GM10266 (cell line): ENCODE data around the gene NVL.
"Not testable (repeated sequence)": the region's sequence is repeated elsewhere in the genome, so short reads cannot be mapped to it uniquely, and the experiment has no call there.

ENCODE experiments used
- DNase-seq: peaks from one replicate; pipeline ENCODE4 v3.0.0; 2012; ENCODE audit errors: extremely low spot score
- TF ChIP-seq, protein P1 (sequence below): IDR thresholded peaks from 2 replicates; pipeline ENCODE4 v1.5.1; 2012; ENCODE audit warnings: mild to moderate bottlenecking, low read depth; ENCODE audit not compliant: control insufficient read depth, insufficient read depth; ENCODE audit errors: missing control alignments

NVL gene

DNA sequence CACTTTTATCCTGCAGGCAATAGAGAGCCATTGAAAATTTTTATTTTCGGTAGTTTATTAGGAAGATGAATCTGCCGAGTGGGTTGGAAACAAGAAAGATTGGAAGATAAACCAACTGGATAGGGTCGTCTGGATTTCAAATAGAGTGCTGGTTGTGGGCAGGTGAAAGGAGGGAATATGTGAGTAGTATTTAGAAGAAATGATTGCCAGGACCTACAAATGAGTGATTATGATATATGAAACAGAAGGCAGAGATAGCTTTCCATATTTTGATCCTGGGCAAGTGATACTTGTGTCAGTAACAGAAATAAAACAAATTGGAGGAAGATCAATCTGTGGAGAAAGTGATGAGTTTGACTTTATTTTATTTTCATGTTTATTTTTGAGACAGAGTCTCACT lies 29.2 kb upstream of the NVL start:
- TF ChIP-seq, protein P1, sequence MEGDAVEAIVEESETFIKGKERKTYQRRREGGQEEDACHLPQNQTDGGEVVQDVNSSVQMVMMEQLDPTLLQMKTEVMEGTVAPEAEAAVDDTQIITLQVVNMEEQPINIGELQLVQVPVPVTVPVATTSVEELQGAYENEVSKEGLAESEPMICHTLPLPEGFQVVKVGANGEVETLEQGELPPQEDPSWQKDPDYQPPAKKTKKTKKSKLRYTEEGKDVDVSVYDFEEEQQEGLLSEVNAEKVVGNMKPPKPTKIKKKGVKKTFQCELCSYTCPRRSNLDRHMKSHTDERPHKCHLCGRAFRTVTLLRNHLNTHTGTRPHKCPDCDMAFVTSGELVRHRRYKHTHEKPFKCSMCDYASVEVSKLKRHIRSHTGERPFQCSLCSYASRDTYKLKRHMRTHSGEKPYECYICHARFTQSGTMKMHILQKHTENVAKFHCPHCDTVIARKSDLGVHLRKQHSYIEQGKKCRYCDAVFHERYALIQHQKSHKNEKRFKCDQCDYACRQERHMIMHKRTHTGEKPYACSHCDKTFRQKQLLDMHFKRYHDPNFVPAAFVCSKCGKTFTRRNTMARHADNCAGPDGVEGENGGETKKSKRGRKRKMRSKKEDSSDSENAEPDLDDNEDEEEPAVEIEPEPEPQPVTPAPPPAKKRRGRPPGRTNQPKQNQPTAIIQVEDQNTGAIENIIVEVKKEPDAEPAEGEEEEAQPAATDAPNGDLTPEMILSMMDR: no peak
- DNase-seq: no peak

DNA sequence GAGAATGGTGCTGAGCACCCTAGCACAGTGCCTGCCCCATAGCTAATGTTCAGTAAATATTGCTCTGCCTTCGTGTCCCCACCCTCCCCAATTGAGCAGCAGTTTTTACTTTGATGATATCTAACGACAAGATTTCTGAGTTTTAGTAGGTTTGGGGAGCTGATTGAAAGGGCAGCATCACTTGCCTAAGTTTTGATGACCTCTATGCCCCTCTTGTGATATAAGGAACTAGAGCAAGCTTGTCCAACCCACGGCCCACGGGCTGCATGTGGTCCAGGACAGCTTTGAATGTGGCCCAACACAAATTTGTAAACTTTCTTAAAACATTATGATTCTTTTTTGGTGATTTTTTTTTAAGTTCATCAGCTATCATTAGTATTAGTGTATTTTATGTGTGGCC lies 28.3 kb upstream of the NVL start:
- no peak for DNase-seq
- TF ChIP-seq, protein P1: no peak

DNA sequence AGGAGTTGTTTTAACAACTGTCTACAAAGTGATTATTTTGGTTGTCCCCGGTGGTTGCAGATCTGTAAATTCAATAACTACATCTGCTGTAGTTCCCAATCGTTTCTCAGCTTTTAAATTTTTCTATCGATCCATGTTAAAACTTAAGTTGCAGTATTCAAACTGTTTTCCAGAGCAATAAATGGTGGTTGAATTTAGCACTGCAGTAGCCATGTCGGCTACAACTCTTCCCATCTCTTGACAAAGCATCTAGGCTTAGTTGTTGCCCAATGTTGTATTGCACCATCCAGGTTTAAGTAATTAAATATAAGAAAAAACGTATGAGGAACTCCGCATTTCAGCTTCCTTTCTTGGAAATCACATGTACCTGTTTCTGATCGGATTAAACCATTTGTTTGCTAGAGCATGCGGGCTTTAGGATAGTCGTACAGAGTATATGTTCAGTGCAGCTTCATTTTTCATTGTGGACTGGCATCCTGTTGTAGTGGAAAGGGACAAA lies 27.7 kb upstream of the NVL start:
- no peak for DNase-seq
- TF ChIP-seq, protein P1: no peak

DNA sequence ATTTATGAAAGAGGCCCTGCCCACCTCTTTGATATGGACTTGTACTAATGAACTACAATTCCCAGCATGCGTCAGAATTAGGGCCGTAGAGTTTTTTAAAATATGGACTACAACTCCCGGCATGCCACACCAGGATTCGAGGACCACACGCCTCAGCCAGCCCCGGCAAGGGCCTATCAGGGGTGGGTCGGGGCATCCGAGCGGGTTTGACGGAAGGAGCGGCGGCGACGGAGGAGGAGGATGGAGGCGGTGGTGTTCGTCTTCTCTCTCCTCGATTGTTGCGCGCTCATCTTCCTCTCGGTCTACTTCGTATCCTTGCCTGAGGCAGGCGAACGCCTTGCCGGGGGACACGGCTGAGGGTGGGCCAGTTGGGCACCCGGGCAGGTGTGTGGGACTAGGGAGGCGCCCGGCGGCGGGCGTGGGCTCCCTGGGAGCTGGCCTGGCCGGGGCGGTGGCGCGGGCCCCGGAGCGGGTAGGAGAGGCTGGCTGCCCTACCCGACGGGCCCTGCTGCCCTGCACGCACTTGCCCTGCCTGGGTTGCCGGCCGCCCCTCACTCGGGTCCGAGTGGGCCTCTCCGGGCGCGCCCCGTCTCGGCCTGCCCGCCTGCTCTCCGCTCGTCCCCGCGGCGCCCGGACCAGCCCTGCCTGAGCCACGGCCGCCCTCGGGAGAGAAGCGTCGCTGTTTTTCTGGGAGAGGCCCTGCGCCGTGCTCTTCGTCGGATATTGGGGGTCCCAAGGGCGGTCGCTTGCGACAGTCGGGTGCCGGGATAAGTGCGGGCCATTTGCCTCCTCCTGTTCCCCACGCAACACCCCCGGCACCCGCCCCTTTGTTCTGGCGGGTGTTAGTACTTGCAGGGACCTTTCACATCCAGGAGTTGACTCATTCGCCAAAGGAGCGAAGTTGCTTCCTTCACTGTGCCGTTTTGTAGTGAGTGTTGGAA lies 27.0 kb upstream of the NVL start, which contains the start of gene CNIH4:
TSS of gene CNIH4 (plus strand) at position 195 of the 941 bp plus-strand sequence. CDS start at position 241, 46 bp downstream.
- TF ChIP-seq, protein P1: no peak

DNA sequence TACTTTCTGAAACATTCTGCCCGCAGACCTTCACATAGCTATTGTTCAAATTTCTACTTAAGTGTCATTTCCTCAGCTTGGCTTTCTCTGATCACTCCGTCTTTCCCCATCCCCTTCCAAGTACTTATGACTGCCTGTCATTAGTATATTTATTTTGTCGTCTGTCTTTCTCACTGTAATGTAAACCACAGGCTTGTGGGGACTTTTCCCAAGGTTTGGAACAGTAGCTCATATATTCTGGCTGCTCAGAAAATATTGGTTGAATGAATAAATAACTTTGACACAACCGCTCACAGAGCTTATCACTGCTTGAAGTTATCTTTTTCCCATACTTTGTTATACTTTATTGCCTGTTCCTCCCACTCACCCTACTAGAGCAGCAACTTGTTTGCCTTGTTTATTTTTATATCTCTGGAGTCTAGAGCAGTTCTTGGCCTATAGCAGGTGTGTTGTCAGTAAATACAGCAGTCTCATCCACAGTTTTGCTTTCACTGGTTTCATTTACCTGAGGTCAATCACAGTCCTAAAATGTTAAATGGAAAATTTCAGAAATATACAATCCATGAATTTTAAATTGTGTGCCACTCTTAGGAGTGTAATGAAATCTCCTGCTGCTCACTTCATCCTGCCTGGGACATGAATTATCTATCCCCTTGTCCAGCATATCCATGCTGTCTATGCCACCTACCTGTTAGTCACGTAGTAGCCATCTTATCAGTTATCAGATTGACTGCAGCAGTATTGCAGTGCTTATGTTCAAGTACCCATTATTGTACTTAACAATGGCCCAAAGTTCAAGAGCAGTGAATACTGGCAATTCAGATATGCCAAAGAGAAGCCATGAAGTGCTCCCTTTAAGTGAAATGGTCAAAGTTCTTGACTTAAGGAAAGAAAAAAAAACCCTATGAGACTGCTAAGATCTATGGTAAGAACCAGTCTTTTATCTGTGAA lies 24.3 kb upstream of the NVL start:
- TF ChIP-seq, protein P1: no peak
- no peak for DNase-seq

More for the DNA sequence above, 27.0 kb upstream of the NVL start, which contains the start of gene CNIH4:
- peak; percentile 97 for DNase-seq

DNA sequence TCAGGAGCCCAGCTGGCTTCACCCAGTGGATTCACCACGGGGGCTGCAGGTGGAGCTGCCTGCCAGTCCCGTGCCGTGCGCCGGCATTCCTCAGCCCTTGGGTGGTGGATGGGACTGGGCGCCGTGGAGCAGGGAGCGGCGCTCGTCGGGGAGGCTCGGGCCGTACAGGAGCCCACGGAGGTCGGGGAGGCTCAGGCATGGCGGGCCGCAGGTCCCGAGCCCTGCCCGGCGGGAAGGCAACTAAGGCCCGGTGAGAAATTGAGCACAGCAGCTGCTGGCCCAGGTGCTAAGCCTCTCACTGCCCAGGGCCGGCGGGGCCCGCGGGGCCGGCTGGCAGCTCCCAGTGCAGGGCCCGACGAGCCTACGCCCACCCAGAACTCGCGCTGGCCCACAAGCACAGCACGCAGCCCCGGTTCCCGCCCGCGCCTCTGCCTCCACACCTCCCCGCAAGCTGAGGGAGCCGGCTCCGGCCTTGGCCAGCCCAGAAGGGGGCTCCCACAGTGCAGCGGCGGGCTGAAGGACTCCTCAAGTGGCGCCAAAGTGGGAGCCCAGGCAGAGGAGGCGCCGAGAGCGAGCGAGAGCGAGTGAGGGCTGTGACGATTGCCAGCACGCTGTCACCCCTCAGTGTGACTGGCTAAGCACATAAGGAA lies 22.6 kb upstream of the NVL start:
- not testable (repeated sequence) for DNase-seq

DNA sequence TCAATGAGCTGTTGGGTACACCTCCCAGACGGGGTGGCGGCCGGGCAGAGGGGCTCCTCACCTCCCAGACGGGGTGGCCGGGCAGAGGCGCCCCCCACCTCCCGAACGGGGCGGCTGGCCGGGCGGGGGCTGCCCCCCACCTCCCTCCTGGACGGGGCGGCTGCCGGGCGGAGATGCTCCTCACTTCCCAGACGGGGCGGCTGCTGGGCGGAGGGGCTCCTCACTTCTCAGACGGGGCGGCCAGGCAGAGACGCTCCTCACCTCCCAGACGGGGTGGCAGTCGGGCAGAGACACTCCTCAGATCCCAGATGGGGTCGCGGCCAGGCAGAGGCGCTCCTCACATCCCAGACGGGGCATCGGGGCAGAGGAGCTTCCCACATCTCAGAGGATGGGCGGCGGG lies 19.7 kb upstream of the NVL start:
- DNase-seq: not testable (repeated sequence)

DNA sequence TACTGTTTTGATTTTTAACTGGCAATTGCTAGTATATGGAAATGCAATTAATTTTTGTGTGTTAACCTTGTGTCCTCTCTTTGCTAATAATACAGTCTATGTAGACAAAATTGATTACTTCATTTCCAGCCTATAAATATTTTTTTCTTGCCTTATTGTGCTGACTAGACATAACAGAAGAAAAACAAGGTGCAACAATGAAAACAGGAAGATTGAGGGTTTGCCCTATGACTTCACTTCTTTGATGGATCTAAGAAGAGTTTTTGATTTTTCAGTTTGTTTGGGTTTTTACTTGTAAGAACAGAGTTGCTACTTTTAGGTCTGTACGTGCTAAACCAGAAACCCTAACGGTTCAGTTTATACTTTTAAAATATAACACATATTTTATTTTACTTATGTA lies 18.2 kb upstream of the NVL start:
- TF ChIP-seq, protein P1: no peak
- no peak for DNase-seq
